ENCODE results near the gene SLC8A3.
"Not testable (repeated sequence)": the region's sequence is repeated elsewhere in the genome, so short reads cannot be mapped to it uniquely, and the experiment has no call there.

Gene SLC8A3

DNA sequence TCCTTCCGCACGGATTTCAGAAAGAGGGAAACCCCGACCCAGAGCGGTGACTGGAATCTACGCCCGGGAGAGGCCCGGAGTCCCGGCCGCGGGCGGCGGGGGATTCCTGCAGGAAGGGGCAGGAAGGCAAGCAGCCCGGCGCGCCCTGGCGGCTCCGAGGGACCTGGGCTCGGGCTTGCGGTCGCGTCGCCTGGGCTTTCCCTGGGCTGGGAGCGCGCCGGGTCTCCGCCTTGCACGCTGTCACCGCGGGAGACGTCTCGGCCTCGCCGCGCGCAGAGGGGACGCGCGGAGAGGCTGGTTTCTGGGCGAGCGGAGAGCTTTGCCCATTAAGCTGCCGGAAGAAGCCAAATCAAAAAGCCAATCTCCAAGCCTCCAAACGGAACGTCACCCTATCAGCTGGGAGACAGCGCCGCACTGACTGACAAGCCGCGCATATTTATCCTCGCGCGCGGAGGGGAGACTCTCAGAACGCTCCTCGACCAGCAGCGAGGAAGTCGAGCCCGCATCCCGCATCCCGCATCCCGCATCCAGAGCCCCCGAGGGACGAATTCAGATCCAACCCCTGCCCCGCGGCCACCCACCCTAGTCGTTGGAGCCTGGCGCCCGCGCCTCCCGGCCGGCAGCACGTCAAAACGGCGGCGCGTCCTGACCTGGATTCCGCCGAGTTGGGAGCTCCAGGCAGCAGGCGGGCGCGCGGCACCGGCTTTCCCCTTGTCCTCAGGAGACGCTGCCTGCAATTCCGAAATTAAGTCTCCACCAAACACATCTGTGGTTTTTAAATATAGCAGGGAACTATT, at the start of gene SLC8A3:
Gene SLC8A3 (minus strand): TSS at position 293 of the 797 bp plus-strand sequence. CDS start 20,529 bp downstream, outside the sequence.
- in situ Hi-C loops (cut with HindIII; ENCODE audit: low pct_unique_long_range_greater_than_20kb, low sequenced_read_pairs): no loop called here
- TF ChIP-seq JUND (IDR thresholded peaks at IDR 0.05; ENCODE audit: low read depth): no peak
- peak; percentile 28 to 71 for DNase-seq (ENCODE audit: low read depth in 1 of 2, low spot score in 1 of 2)

- TF ChIP-seq JUND (IDR thresholded peaks at IDR 0.05; ENCODE audit: low read depth): no peak
- no peak for DNase-seq (ENCODE audit: low read depth in 1 of 2, low spot score in 1 of 2)
Observed at GRCh38 chr14:70237710-70238109, 49.0 kb upstream of the SLC8A3 start.

DNA sequence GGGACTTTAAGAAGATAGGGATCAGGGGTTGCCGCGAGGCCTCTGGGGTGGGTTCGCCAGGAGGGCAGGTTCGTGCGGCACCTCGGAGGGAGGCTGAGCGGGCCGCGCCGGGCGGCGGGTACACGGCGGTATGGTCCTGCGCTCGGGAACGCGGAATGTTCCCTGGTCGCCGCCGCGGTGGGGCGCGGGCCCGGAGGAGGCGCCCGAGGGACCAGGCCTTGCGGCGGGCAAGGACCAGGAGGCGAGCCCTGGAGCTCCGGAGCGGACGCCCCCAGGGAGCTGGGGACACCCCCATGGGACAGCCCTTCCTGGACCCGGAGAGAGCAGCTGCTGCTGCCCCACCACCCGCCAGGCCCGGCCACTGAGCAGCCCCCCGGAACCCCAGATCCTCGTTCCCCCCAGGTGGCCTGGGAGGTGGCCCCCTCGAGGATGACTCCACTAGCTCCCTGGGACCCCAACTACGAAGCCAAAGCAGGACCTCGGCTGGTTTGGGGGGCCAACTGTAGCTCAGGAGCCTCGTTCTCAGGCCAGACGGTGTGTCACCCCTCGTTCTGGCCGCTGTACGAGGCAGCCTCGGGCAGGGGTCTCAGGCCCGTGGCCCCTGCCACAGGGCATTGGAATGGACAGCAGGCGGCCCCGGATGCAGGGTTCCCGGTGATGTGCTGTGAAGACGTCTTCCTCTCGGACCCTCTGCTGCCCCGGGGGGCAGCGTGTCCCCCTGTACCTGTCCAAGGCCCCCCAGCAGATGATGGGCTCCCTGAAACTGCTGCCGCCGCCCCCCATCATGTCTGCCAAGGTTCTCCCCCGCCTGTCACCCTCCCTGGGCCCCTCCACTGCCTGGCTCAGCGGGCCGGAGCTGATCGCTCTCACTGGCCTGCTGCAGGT, 45.6 kb upstream of the SLC8A3 start:
- DNase-seq (ENCODE audit: low read depth in 1 of 2, low spot score in 1 of 2): no peak
- in situ Hi-C loops (cut with HindIII; ENCODE audit: low pct_unique_long_range_greater_than_20kb, low sequenced_read_pairs): no loop called here
- no peak for TF ChIP-seq JUND (IDR thresholded peaks at IDR 0.05; ENCODE audit: low read depth)

More at GRCh38 chr14:70237710-70238109, 49.0 kb upstream of the SLC8A3 start:
- in situ Hi-C loops (cut with HindIII; ENCODE audit: low pct_unique_long_range_greater_than_20kb, low sequenced_read_pairs): no loop called here

DNA sequence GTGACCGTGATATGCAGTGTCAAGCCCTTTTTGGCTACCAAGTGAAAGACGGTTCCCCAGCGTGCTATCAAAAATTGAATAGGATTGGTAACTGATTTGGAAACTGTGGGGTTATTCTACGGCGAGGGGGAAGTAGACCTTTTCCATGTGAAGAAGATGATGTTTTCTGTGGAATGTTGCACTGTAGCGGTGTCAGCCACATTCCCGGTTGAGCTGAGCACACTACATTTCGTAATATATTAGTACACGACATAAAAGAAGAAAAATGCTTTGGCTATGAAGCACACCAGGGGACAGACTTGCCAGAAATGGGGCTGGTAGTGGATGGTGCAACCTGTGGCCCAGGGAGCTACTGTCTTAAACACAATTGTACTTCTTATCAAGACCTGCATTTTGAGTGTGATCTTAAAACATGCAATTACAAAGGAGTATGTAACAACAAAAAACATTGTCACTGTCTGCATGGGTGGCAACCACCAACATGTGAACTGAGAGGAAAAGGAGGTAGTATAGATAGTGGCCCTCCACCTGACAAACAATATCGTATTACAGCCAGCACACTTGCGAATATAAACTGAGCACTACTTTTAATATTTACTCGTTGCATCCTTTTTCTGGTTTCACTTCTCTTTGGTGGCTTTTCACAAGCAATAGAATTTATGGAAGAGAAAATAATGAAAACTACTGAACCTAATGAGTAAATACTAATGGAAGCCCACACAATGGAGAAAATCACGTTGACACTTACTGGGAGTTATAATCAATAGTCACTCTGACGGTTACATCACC, 43.2 kb upstream of the SLC8A3 start:
- DNase-seq (ENCODE audit: low read depth in 1 of 2, low spot score in 1 of 2); in situ Hi-C loops (cut with HindIII; ENCODE audit: low pct_unique_long_range_greater_than_20kb, low sequenced_read_pairs): not testable (repeated sequence)

- DNase-seq (ENCODE audit: low read depth in 1 of 2, low spot score in 1 of 2); in situ Hi-C loops (cut with HindIII; ENCODE audit: low pct_unique_long_range_greater_than_20kb, low sequenced_read_pairs): not testable (repeated sequence)
Observed at GRCh38 chr14:70229877-70230640, 41.3 kb upstream of the SLC8A3 start.

GRCh38 chr14:70213721-70214282, 25.1 kb upstream of the SLC8A3 start:
- in situ Hi-C loops (cut with HindIII; ENCODE audit: low pct_unique_long_range_greater_than_20kb, low sequenced_read_pairs): no loop called here
- TF ChIP-seq JUND (IDR thresholded peaks at IDR 0.05; ENCODE audit: low read depth): no peak
- DNase-seq (ENCODE audit: low read depth in 1 of 2, low spot score in 1 of 2): no peak

GRCh38 chr14:70212752-70213151, 24.0 kb upstream of the SLC8A3 start:
- in situ Hi-C loops (cut with HindIII; ENCODE audit: low pct_unique_long_range_greater_than_20kb, low sequenced_read_pairs): no loop called here
- TF ChIP-seq JUND (IDR thresholded peaks at IDR 0.05; ENCODE audit: low read depth): no peak
- DNase-seq (ENCODE audit: low read depth in 1 of 2, low spot score in 1 of 2): no peak

DNA sequence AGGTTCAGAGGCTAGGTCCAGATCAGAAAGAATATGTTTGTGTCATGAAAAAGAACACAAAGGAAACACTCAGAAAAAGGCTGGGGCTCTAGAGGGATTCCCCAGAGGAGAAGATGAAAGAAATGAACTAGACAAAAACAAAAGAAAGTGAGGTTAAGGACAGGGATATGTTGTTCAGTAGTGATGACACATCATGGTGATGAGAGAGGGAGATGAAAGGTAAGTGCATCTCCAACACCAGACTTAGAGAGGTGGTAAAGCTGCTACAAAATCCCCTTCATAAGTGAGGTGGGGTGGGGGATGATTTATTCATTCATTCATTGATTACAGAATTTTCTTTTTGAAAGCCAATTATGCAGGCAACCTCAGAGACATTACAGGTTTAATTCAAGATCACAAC, 19.6 kb upstream of the SLC8A3 start:
- in situ Hi-C loops (cut with HindIII; ENCODE audit: low pct_unique_long_range_greater_than_20kb, low sequenced_read_pairs): no loop called here
- DNase-seq (ENCODE audit: low read depth in 1 of 2, low spot score in 1 of 2): no peak

DNA sequence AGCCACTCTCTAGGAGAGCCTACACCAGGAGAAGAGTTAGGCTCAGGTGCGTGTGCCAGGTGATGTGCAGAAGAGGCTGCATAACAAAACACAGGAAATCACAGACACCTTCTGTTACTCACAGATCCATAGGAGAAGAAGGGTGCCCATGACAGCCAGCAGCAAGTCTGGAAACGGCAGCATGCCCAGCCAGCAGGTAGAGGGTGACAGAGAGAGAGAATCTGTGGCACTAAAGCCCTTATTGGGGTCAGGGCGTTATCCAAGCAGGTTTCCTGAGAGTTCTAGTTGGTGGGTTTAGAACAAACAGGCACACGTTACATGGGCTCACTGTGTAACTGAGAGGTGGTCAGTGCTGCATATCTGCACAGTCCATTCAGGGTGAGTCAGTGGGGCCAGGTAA, 14.9 kb upstream of the SLC8A3 start:
- TF ChIP-seq JUND (IDR thresholded peaks at IDR 0.05; ENCODE audit: low read depth): no peak

More for the DNA sequence above, 19.6 kb upstream of the SLC8A3 start:
- TF ChIP-seq JUND (IDR thresholded peaks at IDR 0.05; ENCODE audit: low read depth): no peak

GRCh38 chr14:70201994-70202393, 13.2 kb upstream of the SLC8A3 start:
- in situ Hi-C loops (cut with HindIII; ENCODE audit: low pct_unique_long_range_greater_than_20kb, low sequenced_read_pairs): no loop called here
- DNase-seq (ENCODE audit: low read depth in 1 of 2, low spot score in 1 of 2): no peak
- no peak for TF ChIP-seq JUND (IDR thresholded peaks at IDR 0.05; ENCODE audit: low read depth)

More for the DNA sequence above, 14.9 kb upstream of the SLC8A3 start:
- in situ Hi-C loops (cut with HindIII; ENCODE audit: low pct_unique_long_range_greater_than_20kb, low sequenced_read_pairs): no loop called here
- DNase-seq (ENCODE audit: low read depth in 1 of 2, low spot score in 1 of 2): no peak

DNA sequence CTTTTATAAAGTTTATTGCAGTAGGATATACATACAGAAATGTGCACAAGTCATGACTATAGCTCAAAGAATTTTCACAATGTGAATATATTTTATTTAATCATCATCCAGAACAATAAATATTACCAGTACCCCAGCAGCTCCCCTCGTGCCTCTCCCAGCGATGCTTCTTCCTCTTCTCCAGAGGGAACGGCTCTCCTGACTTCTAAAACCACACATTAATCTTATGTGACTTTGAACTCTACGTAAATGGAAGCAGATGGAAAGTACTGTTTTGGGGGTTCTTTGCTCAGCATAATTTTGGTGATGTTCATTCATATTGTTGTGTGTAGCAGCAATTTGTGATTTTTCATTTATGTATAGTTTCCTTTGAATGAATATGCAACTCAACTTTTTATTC, 4.6 kb upstream of the SLC8A3 start:
- no peak for DNase-seq (ENCODE audit: low read depth in 1 of 2, low spot score in 1 of 2)
- TF ChIP-seq JUND (IDR thresholded peaks at IDR 0.05; ENCODE audit: low read depth): no peak
- in situ Hi-C loops (cut with HindIII; ENCODE audit: low pct_unique_long_range_greater_than_20kb, low sequenced_read_pairs): no loop called here
